GM19452 (cell line): ENCODE results near the gene CDC40.

Experiments used
- ATAC-seq: cut with Tn5 transposase; IDR thresholded peaks from one replicate; pipeline ENCODE4 v1.9.1; 2021; ENCODE audit not compliant: unreplicated experiment

The CDC40 gene

DNA sequence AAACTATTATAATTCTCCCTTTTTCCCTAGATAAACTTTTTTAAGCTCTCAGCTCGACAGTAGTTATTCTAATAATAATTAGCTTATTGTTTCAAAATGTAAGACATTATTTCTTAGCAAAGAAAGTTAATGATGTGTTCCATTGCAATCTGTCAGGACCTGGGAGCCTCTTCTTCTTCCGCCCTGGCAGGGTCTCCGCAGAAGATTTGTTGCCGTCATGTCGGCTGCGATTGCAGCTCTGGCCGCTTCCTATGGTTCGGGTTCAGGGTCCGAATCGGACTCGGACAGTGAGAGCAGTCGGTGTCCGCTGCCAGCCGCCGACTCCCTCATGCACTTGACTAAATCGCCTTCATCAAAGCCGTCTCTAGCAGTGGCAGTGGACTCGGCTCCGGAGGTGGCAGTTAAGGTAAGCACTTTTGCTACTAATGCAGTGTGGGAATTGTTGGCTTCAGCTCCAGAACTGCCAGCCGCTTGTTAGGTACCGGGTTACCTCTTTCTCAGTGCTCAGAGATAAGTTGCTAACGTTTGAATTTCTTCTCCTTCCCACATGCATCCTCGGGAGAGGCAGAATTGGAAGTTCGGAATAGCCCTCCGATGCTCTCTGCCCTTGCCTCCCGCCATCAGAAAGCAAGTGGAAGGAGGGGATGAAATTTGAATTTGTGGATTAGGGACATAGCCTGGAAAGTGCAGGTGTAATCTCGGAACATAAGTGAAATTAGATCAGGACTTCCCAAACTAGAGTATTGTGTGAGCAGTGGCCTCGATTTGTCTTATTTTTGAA lies at the start of gene CDC40:
CDC40 (plus strand) TSS at position 200 of the 781 bp plus-strand sequence; CDS start at position 218, 18 bp downstream.
- peak; percentile 50 for ATAC-seq

DNA sequence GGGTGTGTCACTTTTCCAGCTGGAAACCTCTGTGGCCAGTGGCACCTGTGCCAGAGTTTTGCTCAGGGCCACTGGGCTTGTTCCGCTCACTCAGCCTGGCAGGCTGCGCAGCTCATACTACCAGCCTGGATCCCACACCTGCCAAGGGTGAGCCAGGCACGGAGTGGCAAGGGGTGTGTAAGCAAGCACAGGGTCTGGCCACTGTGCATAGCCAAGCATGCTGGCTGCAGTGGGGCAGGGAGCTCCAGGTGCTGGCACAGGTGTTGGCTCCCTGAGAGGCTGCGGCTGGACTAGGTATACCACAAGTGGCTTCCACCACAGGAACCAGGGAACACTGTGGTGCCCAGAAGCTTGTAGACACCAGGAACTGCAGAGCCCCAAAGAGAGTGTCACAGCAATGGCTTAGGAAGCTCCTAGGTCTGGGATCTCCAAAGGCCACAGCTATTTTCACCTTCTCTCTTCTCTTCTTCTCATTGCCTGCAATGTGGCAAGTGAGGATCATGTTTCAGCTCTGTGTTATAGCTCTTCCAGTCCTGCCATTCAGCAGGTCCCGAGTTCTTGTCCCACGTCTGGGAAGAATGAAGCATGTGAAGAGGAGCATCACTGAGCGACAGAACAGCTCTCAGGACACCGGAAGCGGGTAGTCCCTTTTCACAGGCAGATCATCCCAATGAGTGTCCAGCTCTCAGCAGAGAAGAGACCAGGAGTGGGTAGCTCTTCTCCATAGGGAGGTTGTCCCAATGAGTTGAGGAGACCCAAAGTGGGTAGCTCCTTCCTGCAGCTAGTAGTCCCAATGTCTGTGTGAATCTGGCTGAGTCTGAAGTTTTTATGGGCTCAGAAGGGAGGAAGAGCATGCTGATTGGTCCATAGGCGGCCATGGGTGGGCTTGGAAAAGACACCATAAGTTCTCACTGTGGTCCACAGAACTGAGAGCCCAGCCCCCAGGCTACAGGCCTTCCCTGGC lies 42.0 kb upstream of the CDC40 start:
- no peak for ATAC-seq

DNA sequence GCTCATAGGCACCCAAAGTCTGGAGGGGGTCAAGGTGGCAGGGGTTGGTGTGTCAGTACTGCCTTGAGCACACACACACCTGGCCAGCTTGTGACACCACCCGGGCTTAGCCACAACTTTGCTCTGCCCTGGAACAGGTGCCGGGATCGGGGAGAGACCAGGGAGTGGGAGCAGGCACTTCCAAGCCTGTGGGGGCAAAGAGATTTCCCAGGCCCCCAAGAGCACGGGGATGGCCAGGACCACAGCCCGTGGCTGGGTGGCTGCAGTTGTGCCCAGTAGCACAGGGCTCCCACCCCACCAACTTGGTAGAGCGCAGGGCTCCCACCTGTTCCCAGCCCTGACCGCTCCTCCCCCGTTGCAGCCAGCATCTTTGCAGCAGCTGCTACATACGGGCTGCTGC lies 41.2 kb upstream of the CDC40 start:
- ATAC-seq = no peak

DNA sequence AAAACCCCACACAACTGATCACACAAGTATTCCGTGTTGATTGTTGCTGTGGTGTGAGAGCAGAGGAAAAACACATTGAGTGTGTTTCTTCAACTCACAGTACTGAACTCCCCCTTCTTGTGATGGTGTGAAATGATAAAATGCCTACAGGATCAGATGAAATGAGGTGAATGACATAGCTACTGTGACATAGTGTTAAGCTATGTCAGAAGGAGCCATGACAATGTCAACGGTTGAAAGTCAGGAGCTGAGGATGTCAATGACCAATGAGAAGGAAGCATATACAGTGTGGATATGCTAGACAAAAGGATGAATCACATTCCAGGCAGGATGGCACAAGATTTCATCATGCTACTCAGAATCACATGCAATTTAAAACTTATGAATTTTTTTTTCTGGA lies 39.6 kb upstream of the CDC40 start:
- ATAC-seq = no peak

DNA sequence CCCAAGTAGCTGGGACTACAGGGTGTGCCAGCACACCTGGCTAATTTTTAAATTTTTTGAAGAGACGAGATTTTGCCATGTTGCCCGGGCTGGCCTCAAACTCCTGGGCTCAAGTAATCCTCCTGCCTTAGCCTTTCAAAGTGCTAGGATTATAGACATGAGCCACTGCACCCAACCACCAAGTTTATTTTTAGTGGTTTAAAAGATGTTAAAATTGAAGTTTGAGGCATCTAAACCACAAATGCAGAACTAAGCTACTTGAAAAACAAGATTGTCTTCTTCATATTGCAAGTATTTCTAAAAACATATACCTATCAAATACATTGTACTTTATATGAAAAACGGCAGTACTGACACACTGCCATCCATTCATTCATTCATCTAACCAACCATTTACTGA lies 32.4 kb upstream of the CDC40 start:
- no peak for ATAC-seq

DNA sequence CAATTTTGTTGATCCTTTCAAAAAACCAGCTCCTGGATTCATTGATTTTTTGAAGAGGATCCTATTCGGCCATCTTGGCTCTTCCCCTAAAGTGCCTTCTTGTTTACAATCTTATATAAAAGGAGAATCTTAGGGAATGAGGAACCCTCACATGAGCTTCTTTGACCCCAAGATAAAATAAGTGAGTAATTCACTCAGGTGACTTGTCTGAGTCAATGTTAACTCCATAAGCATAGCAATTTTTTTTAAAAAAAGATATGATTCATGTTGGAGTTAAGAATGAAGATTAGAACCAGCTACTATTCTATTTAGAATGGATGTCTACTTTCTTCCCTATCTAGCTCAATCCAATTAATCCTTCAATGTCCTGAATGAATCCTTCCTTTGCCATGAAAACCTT lies 21.7 kb upstream of the CDC40 start:
- ATAC-seq = no peak

DNA sequence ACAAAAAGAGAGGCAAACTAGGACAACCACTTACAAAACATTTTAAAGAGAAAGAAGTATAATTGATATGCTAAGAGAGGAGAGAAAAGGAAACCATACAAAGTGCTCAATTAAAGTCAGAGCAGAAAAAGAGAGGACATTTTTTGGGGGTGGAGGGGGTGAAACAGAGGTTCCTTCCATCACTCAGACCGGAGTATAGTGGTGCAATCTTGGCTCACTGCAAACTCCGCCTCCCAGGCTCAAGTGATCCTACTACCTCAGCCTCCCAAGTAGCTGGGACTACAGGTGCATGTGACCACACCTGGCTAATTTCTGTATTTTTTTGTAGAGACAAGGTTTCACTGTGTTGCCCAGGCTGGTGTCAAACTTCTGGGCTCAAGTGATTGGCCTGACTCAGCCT lies 10.1 kb upstream of the CDC40 start:
- ATAC-seq = no peak

DNA sequence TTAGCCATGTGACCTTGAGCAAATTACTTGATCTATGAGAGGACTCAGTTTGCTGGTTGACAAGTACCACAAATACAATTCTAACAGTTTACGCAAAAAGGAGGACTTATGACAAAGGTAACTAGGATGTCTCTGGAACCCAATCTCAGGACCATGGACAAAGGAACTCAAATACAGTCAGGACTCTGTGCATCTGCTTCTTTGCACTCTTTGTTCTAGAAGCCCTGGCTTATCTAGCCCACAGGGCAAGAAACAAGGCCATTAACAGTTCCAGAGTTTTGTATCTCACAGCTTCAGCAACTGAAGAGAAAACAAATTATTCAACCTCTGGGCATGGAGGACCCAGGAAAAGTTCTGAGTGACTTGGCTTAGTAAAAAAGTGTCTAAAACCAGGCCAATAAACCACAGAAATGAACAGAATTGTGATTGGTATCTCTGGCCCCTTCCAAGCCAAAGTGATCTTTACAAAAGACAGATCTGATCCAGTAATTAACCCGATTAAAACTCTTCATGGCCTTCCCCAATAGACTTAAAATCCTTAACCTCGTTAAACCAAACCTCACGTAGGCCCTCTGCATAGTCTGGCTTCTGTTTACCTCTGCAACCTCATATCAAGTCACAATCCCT lies 6.6 kb upstream of the CDC40 start:
- ATAC-seq = no peak

DNA sequence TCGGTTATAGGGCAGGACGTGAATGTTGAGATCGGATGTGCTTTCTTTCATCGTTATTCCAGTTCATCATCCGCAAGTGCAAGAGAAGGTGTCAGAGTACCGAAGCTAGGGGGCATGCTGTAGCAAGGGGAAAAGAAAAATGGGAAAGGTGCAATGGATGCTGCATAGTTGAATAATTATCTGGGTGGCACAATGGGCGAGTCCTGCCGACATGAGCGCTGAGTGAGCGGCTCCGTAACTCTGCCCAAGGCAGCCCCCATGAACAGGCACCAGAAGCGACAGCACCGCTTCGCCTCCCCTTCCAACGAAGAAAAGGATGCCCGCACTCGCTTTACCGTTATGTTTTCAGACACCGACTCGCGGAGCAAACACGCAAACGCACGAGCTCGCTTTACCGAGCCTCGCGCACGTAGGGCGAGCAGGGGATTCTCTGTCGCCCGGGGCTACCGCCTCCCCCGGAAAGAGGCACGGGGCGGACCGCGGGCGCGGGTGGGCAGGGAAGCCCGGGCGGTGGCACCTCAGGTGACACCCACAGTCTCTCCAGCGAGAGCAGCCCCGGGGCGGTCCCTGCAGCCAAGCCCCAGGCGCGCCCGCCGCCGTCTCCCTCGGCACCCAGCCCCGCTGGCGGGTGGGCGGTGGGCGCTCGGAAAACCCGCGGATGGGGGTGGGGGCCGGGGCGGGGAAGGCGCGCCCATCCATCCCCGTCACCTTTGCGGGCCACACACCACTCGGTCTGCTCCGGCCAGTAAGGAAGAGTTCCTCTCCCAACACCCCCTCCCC lies 1.4 kb upstream of the CDC40 start:
- ATAC-seq = peak; percentile 30

DNA sequence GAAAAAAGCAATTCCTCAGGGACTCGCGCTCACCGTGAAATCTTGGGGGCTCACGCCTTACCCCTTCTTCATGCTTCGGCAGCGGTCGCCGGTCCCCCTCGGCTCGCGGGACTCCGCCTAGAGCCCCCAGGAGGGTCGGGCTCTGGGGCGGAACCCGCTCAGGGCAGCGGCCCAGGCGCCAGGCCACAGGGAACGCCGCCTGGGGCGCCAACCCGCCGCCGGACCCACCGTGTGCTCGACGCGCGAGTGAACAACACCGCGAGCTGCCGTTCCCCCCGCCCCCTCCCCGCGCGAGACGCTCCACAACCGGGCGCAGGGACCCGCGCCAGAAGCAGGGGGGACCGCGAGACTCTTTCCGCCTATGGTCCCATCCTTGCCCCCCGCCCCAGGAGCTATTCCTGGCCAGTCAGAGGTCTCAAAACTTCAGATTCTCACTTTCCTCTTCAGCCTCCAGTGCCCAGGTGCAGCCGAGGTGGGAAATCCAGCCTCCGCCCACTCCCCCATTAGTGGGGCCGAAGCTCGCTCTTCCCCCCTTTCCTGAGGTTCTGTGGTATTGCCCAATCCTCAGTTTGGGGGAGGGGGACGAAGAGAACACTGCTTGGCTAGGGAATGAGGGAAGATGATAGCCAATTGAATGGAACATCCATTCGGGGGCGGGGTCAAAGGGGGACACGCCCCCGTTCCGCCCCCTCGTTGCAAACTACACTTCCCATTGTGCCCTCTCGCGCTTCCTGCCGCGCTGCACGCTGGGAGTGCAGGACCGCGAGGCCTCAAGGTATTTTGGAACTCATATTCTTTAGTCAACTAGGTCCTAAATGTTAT lies 610 bp upstream of the CDC40 start, which contains the start of gene WASF1:
WASF1 (minus strand) TSS at position 265 of the 822 bp plus-strand sequence. CDS start 52,069 bp downstream, outside the sequence.
- peak; percentile 85 for ATAC-seq

DNA sequence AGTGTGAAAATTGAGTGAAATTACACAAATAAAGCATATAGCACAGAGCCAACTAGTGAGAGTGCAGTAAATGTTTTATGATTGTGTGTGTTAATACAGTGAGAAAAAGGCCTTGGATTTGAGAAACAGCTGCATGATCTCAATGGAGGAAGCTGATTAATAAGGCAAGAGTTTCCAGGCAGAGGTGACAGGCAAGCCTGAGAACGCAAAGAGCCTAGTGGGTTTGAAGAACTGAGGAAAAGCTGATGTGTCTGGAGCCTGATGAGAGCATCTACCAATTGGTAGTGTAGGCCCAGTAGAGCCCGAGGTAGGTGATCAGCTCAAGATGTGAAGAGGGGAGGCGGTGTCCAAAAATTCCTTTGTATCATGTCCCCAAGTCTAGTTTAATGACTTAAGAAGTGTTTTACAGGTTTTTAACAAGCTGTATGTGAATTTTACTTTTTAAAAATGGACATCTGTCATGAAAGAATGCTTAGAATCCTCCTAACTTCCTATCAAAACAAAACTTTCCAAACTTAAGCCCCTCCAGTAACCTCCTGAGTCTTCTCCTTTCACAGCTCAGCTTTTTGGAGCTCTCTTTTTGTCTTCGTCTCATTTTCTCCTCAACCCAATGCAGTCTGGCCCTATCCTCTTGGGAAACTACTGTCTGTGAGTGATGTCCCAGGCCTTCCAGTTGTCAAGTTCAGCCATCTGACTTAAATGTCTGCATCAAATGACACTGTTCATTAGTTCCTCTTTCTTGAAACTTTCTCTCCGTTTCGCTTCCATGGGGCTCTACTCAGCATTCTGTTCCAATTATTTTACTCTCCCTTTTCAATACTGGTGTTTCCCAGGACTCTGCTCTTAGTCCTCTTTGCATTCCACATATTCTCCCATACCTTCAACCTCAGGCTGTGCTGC lies 1.2 kb downstream of the CDC40 start:
- no peak for ATAC-seq

DNA sequence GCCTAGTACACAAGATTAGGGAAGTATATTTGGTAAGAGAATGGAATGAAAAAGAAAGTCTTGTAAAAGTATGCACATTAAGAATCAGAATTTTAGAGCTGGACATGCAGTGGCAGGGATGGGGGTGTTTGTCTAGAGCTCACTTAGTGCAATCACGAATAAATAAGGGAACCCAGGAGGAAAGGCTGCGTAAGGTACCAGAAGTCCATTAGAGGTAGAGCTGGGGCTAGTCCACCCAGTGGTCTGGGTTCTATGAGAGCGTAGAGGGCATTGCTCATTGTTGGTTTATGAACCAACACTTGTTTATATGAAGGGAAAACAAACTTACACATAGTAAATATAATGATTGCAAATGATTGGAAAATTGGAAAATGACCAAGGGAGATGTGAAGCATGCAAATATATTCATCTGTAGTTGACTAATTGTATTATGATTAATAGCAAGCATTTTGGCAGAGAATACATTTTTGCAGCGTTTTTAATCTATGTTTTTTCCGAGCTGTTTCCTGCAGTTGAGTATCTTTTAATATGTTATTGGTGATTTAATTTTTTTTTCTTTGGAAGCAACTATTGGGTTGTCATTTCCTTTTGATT lies 3.2 kb downstream of the CDC40 start:
- ATAC-seq = no peak

DNA sequence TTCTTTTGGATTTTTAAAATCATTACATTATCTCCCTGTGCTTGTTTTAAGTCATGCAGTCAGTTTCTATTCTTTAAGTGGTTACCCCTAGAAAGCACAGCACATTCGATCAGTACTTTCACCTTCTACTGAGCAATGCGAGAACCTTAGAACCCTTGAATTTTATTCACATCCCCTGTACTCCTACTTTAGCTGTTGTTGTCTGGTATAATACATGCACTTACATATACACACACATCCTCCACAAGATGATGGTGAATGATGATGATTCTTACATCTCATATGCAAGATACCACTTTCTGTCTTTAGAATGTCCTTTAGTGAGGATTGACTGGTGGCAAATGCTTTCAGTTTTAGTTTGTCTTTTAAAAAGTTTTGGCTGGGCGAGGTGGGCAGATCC lies 5.7 kb downstream of the CDC40 start:
- peak; percentile 60 for ATAC-seq

DNA sequence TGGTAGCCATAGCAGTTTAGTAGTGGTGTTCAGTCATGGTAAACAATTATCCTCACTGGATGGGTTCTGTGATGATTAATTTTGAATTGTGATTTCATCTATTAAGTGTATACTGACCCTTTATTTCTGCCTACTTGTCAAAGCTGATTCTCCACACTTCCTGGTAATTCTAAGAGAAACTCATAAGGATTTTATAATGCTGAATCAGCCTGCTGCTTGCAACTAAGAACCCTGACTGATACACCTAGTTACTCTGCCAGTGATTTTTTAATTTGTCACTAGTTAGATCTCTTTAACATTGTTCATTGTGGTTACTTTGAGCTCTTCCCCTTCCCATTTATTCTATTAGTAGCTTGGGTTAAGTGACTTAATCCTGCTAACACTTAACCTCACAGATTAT lies 8.6 kb downstream of the CDC40 start:
- no peak for ATAC-seq

DNA sequence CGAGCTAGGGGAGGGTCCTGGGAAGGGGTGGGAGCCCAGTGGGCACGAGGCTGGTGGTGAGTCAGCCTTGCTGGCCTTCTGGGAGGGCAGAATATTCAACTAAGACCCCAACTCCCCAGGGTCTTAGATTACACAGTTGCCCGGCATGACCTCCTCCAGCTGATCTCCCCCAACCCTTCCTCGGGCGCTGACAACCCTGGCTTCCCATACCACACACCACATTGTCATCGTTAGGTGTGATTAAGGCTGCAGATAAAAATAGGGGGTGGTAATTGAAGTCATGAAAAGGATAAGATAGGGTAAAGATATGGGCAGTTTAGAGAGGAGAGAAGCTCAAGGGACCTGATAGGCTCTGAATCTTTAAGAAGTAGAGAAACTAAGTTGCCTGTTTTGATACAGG lies 10.5 kb downstream of the CDC40 start:
- no peak for ATAC-seq

DNA sequence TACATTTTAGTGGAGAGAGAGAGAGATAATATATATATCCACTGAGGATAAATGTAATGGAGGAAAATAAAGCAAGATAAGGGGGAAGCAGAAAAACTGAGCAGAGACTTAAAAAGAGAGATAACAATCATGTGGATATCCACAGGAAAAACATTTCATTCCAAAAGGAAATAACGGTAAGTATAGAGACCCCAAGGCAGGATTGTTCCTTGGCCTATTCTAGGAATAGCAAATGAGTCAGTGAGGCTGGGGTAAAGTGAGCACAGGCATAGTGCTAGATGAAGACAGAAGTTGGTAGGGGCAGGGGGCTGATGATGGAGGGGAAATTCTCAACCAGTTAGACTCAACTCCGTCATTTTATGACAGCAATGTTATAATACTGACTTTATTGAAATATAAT lies 11.2 kb downstream of the CDC40 start:
- ATAC-seq = no peak

DNA sequence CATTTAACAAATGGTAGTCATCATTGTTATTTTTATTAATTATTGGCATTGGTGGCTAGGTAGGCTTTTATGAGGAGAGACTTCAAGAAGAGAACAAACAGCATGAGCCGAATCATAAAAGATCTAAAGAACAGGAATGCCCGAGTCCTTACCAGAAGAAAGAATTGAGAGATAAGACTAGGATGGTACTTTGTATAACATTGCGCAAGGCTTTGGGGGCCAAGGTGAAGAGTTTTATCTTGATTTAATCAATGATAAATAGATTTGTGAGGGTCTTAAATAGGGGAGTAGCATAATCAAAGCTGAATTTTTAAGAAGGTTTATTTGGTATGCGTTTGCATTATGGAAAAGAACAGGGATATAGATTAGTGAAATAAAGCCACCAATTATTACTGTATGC lies 15.4 kb downstream of the CDC40 start:
- ATAC-seq = no peak

DNA sequence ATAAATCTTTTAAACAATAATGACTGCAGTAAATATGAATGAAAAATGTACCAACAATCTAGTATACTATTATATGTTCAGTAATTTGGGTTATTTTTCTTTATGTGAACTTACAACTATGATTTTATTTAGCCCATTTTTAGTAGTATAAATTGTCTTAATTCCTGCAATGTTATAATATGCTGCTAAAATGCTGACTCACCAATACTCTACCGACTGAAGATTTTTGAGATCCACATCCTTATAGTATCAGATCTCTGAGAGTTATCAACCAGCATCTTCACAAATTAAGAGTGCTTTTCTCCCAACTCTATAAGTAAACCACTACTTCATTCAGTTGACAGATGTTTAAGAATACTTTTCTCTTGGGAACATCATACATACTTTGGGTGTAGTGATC lies 16.6 kb downstream of the CDC40 start:
- no peak for ATAC-seq
